NCI-H1417 (cell line): Measurements from ENCODE around the gene SUDS3.

Experiments used
- DNase-seq, 3 experiments: peaks; one replicate each; lab custom pipeline; 2025; lab: John Stamatoyannopoulos, UW

SUDS3 gene

DNA sequence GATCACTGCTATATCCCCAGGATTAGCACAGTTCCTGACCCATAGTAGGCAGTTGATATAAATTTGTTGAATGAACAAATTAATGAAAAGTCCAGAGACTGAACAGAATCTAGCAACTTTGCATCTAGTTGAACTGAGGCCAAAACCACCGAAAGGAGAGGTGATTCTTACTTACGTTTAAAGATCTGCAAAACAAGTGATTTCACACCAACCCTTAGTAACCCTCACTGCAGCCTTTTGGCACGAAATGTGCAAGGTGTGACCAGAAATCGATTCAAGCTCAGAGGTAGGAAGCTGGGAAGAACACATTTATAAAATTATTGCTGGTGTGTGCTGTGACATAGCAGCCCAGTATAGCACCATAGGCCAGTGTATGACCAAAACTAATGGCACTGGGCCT is 70.8 kb downstream of the SUDS3 start:
- no peak for DNase-seq

GRCh38 chr12:118448341-118448740 is 72.0 kb downstream of the SUDS3 start:
- no peak for DNase-seq

GRCh38 chr12:118455327-118455726 is 79.0 kb downstream of the SUDS3 start:
- DNase-seq: no peak

- DNase-seq: no peak
Observed at GRCh38 chr12:118456741-118457140, 80.4 kb downstream of the SUDS3 start.

DNA sequence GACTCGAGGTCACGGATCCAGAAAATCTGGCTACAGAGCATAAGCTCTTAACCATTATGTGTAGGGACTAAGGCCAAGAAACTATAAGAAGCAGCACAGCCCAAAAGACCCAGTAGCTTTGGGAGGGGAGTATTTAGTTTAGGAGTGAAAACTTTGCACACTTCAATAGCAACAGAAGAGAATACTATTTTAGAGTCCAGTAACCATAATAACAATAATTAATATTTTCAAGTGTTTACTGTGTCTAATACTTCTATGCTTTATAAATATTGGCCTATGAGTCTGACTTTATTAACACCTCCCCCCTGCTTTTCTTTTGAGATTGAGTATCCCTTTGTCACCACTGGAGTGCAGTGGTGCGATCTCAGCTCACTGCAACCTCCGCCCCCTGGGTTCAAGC is 82.8 kb downstream of the SUDS3 start:
- no peak for DNase-seq

- no peak for DNase-seq
Observed at GRCh38 chr12:118463677-118464076, 87.3 kb downstream of the SUDS3 start.

- DNase-seq: peak in 1 of 3 experiments; percentile 8
Observed at GRCh38 chr12:118465706-118466105, 89.4 kb downstream of the SUDS3 start.
